NCI-H2227 treated with DMSO at 0.1 percent for 48 hours (cell line): ENCODE results near the gene FGF8.

ENCODE experiments used
- DNase-seq: peaks from one replicate; lab custom pipeline; 2025; lab: John Stamatoyannopoulos, UW

The FGF8 gene

DNA sequence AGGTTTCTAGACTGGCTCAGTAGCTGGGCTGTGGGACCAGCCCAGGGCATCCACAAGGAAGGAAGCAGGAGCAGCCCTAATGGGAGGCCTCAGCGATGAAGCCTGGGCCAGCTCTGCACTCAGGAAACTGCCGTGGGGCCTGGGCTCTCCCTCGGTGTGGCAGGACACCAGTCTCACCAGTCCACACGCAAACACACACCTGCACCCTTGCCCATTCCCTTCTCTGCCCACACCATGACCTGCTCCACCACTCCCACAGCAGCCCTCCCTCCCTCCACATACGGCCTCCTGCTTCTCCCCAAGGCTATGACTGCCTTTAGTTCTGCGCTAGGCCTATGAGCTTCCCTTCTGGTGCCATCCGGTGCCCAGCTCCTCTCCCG is 7.1 kb downstream of the FGF8 start:
- no peak for DNase-seq

DNA sequence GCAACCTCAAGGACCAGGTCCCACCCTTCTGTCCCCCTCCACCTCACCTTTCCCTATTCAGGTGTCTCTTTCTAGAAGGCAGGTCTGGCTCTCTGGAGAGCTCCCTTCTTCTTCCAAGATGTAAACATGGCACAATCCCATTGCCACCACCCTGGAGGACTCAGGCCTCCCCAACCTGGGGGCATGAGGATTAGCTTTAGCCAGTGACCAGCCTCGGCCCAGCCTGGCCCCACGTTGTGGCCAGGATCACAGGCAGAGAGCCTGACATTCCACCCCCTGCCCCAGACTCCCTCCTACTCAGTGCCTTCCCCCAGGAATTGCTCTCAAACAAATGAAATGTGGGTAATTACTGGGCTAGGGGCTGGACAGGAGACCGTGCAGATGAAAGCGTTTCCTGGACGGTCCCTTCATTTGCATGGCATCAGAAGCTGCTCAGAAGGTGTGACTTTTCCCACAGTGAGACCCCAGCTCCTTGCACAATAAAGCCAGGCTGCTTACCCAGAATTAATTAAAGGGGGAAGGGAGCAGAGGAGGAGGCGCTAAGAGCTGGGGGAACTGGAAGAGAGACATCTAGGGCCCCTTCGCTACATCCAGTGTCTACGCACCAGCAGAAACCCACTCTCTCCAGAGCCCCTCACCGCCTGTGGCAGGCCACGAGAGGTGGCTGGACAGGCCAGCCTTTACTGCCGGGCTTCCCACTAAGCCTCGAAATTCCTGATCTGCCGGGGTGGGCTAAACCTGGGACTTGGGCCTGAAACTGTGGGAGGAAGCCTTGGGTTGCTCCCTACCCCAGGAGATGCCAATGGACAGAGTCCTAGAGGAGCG is 7.7 kb downstream of the FGF8 start:
- no peak for DNase-seq

DNA sequence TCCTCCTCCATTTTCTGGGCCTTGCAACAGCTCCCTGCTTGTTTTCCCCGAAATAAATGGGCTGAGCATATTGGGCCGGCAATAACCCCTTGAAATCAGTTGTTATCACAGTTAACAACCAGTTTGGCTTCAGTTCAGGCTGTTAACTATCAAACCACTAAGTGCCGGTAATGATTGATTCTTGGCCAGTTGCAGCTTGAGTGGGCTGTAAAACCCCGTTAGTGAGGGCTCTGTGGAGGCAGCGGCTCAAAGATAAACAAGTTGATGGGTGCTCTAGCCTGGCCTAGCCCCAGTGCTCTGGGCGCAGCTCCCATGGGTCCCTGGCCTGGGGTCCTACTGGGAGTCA is 8.3 kb downstream of the FGF8 start:
- peak; percentile 3 for DNase-seq

DNA sequence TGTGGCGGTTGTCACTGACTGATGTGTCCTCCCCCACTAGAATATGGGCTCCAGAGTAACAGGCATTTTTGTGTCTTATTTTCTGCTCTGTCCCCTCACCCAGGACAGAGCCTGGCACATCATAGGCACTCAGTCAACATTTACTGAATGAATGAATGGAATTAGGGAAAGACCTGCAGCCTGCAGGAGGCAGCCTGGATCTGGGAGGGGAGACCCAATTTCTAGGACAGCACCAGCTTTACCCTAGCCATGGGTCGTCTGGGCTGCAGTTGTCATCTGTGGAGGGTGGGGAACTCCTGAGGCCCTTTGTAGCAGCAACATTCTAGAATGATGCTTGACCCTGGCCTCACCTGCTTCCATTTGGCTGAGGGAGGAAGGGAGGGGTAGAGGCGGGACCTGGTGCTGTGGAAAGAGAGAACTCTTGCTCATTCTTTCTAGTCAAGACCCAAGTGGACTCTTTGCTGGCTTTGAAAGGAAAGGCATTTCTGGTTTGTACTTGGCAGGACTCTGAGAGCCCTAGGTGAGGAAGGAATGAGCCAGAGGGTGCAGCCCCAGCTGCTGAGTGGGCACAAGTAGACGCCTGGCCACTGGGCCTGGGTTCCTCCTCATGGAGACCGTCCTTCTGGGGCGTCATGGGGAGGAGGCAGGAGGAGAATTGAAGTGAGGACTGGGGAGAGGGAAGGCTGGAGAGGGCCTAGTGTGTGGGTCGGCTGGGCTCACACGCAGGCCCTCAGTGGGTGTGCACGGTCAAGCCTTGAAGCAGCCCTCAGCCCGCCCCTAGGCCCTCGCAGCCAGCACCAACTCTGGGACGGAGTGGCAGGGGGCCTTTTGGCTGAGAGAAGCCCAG is 8.9 kb downstream of the FGF8 start:
- DNase-seq, result no peak

DNA sequence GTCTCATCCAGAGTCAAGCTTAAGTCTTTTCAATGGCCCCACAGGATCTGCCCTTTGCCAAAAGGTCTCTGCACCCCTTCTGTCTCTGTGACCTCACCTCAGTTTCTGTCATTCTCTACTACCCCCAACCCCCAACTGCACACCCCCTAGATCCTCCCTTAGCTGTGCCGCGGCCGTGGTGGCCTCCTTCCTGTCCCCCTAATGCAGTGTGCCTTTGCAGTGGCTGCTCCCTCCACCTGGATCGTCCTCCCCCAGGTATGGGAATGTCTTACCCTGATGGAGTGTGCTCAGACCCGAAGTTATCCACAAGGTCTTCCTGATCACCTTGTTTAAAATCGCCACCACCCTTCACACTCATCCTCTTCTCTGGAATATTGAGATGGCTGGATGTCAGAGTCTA is 9.6 kb downstream of the FGF8 start:
- DNase-seq, result no peak

DNA sequence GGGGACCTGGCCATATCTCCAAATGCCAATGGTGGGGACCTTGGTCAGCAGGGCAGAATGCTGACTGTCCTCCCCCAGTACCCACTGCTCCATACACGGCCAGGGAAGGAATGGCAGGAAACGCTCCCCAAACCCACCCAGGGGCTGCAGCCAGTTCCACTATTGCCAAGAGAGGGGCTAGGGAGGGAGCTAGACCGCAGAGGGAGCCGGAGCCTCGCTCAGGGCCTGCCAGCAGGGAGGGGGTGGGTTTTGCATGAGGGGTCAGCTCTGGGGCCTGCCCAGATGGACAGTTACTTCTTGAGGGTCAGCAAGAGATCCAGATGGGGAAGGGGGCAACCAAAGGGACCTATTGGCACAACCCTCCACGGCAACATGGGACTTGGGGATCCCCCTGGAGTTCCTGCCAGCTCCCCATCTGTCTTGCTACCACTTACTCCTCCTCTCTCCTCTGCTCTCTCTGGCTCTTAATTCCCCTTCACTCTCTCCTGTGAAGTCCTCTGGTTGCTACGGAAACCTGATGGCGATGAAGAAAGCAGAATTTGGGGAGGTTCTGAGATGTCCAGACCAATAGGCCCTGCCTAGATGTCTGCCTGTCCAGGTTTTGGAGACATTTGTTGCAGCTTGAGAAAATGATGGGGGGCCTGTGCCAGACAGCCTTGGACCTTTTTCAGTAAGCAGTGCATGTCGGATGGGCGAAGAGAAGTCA is 12.6 kb downstream of the FGF8 start:
- no peak for DNase-seq

DNA sequence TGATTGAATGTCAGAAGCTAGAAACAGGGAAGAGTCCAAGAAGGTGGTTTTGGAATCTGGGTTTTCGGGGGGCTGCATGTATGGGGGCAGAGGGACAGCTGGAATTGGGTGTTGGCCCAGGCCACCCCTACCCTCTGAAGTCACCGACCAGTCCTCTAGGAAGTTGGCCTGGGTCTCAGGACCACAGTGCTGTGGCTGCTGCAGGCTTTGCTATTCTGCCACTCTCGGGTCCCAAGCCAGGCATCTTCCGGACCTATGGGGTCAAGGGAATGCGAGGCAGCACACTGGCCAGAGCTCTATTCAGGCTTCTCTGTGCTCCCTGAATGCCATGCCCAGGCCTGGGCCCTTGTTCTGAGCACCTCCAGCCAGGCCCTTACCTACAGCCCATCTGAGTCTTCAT is 13.2 kb downstream of the FGF8 start:
- no peak for DNase-seq

DNA sequence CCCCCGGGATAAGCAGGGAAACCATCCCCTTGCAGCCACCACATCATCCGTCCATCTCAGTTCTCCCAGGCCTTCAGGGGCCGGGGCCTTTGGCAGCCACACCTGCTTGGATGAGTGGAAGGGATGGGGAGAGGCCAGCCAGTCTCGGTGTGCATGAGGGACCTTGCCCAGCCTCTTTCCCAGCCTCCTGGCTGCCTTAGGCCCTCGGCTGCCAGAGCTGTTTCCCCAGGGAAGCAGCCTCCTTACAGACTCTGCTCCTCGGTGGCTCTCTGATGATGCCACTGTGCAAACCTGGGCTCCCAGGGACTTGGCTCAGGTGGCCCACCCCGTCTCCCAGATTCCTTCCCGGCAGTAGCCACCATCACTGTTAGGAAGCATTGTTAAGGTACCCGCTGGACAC is 14.7 kb downstream of the FGF8 start:
- no peak for DNase-seq

DNA sequence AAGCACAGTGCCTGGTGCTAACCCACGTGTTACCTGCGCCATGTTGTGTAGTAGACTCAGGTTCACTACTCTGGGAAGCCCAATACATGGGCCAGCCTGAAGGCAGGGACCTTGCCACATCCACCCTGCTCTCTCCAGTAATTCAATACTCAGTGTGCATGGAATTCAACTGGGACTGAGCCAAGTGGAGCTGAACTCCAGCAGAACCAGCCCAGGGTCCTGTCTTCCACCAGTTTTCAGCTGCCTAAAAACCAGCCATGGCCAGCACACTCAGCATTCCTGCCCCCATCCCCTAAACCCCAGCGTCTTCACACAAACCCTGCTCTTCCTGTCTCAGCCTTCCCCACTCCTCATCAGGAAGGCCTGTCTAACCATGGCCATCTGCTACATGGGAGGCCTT is 15.4 kb downstream of the FGF8 start:
- no peak for DNase-seq

DNA sequence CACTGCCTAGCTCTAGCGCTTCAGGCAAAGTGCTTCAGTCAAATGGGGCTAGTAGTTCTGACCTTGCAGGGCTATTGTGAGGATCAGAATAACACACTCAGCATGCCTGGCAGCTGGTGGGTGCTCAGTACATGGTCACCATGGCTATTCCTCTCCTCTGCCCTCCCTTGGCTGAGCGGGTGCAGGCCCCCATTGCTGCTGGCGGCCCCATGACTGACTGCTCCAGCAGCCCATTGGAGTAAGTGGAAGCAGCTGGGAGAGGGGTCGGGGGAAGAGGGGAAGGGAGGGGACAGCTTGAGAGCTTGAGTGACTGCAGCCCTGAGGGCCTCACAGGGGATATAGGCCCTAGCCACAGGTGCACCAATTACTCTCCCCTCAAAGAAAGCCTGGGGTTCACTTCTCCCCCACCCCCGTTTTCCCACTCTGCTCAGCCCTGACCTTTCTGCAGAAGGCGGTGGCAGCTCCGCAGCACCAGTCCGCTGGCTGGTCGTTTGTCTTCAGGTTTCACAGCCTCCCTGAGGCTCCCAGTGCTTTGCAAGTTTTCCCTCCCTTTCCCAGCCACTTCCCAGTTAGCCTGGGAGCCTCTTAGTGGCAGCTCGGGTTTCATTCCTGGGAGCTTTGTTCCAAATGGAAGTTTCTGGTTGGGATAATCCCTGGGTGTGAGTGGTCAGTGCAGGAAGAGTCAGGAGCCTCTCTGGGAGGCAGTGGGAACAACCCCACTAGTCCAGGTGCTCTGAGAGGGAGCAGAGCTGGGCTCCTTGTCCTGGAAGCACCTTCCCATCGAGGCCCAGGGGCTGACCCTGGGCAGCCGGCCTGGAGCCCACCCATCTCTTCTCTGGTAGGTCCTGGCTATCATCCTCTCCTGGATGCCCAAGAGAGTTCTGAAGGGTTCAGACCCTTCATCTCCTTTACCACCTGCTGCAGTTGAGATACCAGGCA is 16.3 kb downstream of the FGF8 start:
- no peak for DNase-seq

DNA sequence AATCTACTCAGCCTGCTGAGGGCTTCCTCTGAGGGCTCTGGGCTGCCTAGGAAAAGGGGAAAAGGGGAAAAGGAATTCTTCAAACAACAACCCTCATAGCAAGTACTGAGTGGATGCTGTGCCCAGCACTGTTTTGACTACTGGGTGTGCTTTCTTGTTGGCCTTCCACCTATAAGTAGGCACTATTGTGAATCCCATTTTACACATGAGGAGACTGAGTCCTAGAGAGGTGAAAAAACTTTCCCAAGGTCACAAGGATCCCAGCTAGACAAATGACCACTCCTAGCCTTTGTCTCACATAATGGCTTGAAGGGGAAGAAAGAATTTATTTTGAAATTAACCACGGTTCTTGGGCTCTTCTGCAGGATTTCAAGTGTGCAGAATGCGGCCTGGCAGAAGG is 17.1 kb downstream of the FGF8 start:
- no peak for DNase-seq

DNA sequence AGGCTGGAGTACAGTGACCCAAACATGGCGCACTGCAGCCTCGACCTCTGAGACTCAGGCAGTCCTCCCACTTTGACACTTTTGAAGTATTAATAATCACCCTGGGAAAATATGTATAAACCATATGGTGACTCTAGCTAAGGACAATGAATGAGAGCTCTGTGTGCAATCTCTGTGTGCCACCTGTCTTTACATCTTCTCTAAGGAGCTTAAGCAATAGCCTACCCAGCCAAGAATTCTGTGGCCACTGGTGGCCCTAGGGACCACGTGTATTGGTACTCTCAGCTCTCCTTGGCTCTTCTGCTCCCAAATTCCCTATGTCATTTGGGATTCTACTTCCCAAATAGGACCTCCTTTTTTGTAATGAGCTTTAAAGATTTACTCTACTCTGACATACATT is 23.7 kb downstream of the FGF8 start:
- DNase-seq, result no peak

DNA sequence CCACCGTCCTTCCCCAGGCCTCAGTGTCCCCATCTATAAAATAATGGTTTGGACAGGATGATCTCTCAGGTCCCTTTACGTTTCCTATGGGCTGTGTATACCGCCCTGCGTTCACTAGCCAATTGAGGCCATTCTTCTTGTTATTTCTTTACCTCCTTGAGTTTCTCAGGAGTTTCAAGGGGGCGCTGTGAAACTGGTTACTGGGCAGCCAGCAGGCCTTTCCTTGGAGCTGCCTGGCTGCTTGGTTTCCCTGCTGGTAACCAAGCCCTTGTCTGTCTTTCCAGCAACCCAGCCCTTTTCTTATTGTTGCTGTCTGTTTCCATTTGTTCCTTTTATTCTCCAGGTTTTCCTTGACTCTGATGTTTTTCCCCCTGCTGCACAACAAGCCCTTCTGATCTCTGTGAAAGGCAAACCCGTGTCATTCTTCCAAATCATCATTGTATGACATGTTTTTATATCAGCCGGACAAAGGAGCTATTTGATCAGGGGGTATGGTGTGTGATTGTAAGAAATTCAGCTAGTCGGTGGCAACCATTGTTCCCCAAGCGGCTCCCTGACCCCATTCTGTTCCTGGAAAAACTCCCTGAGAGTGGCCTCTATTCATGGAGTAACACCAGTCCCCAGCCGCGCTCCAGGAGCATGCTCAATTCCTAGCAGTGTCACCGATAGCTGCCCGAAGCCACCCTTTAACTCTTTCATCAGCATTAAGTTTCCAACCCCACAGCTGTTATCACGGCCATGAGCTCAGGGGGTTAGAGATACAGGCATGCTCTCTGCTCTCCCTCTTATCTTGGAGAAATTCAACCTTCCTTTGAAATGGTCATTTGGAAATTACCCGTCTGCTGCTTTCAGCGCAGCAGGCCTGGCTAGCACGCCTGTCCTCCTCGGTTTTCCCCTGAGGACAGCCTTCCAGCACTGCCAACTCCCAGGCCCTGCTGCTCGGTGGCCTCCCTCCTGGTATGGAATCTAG is 26.6 kb downstream of the FGF8 start:
- no peak for DNase-seq

DNA sequence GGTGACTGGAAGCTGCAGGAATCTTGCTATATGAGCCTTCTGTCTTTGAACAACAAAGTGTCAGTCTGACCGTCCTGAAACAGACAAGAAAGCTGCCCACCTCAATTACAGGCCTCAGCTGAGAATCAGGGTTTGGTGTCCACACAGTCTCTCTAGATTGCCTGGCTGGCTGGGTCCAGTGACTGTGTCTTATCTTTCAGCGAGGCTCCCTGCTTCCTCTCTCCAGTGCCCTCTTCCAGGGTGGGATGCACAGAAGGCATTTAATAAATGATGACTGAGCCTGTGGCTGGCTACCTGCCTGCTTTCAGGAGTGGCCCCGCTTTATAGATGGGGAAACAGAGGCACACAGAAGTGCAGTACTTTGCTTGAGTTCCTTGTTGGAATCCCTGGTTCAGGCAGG is 27.4 kb downstream of the FGF8 start:
- DNase-seq, result no peak

DNA sequence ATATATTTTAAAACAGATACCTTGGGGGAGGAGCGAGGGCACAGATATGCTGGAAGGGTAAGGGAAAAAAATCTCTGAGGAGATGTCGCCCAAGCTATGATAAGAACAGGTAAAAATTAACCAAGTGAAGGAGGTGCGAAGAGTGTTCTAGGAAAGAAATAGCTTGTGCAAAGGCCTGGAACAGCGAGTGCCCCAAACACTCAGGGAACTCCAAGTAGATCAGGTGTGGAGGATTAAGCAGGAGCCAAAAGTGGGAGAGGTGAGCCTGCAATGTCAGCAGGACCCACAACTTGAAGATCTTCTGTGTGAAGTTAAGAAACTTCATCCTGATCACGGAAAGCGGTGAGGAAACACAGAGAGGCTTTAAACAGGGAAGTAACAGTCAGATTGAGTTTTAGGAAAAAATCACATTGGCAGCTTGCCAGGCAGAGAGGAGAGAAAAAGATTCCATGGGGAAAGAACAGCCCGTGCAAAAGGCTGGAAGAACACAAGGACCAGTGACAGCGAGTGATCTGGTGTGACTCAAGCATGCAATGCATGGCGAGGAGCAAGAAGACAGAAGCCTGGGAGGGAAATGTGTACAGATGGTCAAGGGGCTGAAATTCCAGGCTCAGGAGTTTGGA is 30.7 kb downstream of the FGF8 start:
- DNase-seq, result no peak

DNA sequence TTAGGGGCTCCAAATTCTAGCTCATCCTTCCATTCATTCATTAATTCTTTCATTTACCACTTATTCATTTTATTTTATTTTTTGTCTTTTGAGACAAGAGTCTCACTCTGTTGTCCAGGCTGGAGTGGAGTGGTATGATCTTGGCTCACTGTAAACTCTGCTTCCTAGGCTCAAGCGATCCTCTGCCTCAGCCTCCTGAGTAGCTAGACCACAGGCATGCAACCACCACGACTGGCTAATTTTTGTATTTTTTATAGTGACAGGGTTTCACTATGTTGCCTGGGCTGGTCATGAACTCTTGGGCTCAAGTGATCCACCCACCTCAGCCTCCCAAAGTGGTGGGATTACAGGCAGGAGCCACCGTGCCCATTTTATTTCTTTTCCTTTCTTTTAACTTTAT is 31.6 kb downstream of the FGF8 start:
- no peak for DNase-seq

DNA sequence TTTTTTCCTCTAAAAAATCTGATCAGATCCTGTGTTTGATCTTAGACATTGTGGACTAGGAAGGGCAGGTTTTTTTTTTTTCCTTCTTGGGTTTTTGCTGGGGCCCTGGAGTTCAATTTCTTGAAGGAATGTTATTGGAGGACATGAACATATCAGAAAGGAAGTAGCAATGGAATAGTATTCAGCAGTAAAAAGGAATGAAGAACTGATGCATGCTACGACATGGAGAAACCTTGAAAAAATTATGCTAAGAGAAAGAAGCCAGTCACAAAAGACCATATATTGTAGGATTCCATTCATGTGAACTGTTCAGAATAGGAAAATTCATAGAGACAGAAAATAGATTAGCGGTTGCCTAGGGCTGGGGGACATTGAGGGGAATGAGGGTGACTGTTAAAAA is 34.0 kb downstream of the FGF8 start:
- DNase-seq, result no peak

DNA sequence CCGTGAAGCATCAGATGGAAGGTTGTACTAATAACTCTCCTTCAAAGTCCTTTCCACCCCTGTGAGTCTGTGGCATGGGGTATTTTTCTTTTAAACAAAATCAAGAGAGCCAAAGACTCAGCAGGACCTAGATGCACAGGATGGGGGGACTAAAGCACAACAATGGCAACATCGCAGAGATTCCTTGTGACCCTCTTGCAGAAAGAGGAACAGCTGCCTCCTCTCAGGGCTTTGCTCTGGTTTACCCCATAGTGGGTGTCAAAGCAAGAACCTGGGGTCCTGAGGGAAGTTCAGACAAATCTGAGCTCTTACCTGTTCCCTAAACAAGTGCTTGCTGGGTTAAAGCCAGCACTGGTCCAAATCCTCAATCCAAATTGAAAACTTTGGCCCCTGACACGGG is 39.2 kb downstream of the FGF8 start:
- DNase-seq, result no peak

DNA sequence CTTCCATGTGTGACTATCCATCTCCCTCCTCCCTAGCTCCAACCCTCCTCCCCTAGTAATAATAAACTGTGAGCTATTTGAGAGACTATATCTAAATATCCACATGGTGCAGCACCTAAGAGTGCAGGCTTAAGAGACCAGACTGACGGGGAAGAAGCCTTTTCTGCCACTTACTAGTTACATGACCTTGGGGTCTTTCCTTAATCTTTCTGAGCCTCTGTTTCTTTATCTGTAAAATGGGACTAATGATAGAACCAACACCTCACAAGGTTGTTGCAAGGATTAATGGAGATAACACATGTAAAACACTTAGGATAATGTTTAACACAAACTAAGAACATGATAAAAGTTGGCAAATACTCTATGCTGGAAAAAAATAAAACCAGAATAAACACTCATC is 43.8 kb downstream of the FGF8 start:
- no peak for DNase-seq

DNA sequence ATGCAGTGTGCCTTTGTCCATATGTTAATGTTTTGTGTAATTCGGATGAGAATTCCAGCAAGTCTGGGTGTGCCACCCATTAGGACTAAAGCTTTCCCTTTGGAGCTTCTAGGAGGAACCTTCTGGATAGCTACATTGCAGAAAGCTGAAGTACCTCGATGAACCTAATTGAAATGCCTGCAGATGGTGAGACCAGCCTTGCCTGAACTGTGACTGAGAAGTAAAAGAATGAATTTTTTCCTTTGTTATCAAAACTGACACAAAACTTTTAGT is 49.9 kb downstream of the FGF8 start:
- DNase-seq, result no peak
